ENCODE results near the gene OR1E2.

Gene OR1E2

GRCh38 chr17:3389791-3390190, 43.9 kb downstream of the OR1E2 start:
- DNase-seq = no peak

GRCh38 chr17:3385869-3386816, 47.5 kb downstream of the OR1E2 start, which contains the start of gene OR3A2:
Gene OR3A2 (minus strand): TSS chr17:3386308.
- peak; percentile 30 for DNase-seq
